Smooth muscle cell (in vitro differentiated cells): Measurements from ENCODE around the gene CNTNAP3B. TPM values are rescaled to one million over a fixed set of nuclear protein-coding genes. Genes with fewer than 3 reads are reported as not detected.
"Not testable (repeated sequence)": the region's sequence is repeated elsewhere in the genome, so short reads cannot be mapped to it uniquely, and the experiment has no call there.

Source experiments
- DNase-seq: peaks from one replicate; lab custom pipeline; 2025; ENCODE audit not compliant: unreplicated experiment; lab: John Stamatoyannopoulos, UW
- H2AFZ ChIP-seq: fragments of 200-600 bp; sonication (generic); 2 replicates; pipeline ENCODE4 v1.6.0; 2016; ENCODE audit warnings: antibody characterized with exemption, low read depth, mild to moderate bottlenecking
- H3F3A ChIP-seq: fragments of 200-600 bp; sonication (generic); 2 replicates; pipeline ENCODE4 v1.6.0; 2017; ENCODE audit warnings: antibody characterized with exemption, low read depth
- H3K27ac ChIP-seq: fragments of 200-600 bp; sonication (generic); 2 replicates; pipeline ENCODE4 v1.5.1; 2016; ENCODE audit warnings: low read depth, mild to moderate bottlenecking
- H3K27me3 ChIP-seq: fragments of 200-600 bp; sonication (generic); 2 replicates; pipeline ENCODE4 v1.6.1; 2016; ENCODE audit warnings: low read depth, mild to moderate bottlenecking
- H3K36me3 ChIP-seq: fragments of 200-600 bp; sonication (generic); 2 replicates; pipeline ENCODE4 v1.5.1; 2016; ENCODE audit warnings: low read depth
- H3K4me1 ChIP-seq: fragments of 200-600 bp; sonication (generic); 2 replicates; pipeline ENCODE4 v1.5.1; 2016; ENCODE audit warnings: low read depth
- H3K4me2 ChIP-seq: fragments of 200-600 bp; sonication (generic); 2 replicates; pipeline ENCODE4 v1.6.0; 2016; ENCODE audit warnings: mild to moderate bottlenecking
- H3K4me3 ChIP-seq: fragments of 200-600 bp; sonication (generic); 2 replicates; pipeline ENCODE4 v1.5.1; 2016; ENCODE audit warnings: mild to moderate bottlenecking
- H3K79me2 ChIP-seq: fragments of 200-600 bp; sonication (generic); 2 replicates; pipeline ENCODE4 v1.6.0; 2016; ENCODE audit warnings: low read depth, mild to moderate bottlenecking
- H3K9ac ChIP-seq: fragments of 200-600 bp; sonication (generic); 2 replicates; pipeline ENCODE4 v1.6.0; 2016; ENCODE audit warnings: low read depth
- H3K9me3 ChIP-seq: fragments of 200-600 bp; sonication (generic); replicated peaks from 2 replicates; pipeline ENCODE4 v1.5.1; 2016; ENCODE audit warnings: low read depth
- H4K20me1 ChIP-seq: fragments of 200-600 bp; sonication (generic); 2 replicates; pipeline ENCODE4 v1.6.0; 2016; ENCODE audit warnings: low read depth
- WGBS: methylation state at CpG from one replicate; pipeline ENCODE4 v1.1.7; 2016; ENCODE audit warnings: low lambda C conversion rate; 5-methylcytosine and 5-hydroxymethylcytosine counted together
- polyA plus RNA-seq: library from polyadenylated mRNA; unstranded; fragments of >200 nt; fragmentation: Nextera tagmentation; extraction: Ambion mirVana; gene quantifications from 2 replicates; pipeline ENCODE4 v1.2.1, GENCODE V29; 2016
- total RNA-seq: library from RNA; depleted of rRNA; stranded (reverse); fragments of >200 nt; gene quantifications from 2 replicates; pipeline ENCODE4 v1.2.3, GENCODE V29; 2014

Gene CNTNAP3B
- total and polyA plus RNA-seq, 2 experiments from 2014 or later, result 2.4 to 2.5 TPM

DNA sequence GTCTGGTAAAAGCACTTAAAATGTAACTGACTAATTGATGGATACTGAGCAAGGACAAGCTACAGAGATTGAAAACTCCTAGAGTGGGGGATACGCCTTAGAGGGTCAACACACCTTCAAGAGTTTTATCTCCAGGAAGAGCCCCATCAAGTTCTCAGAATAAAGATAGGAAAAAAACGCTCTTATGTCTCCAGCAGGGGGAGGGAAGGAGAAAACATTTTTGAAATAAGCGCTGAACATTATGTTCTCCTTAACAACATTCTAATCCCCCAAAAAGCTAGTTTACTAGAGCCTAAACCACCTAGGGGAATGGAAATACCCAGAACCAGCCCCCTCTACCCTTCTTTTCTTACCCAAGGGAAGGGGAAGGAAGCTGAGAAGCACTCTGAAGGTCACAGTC lies 187.5 kb downstream of the CNTNAP3B start:
- H3K4me2 ChIP-seq, H3K9me3 ChIP-seq, DNase-seq, H4K20me1 ChIP-seq, H3K9ac ChIP-seq, H3K4me1 ChIP-seq, H3K36me3 ChIP-seq, H3K79me2 ChIP-seq, H2AFZ ChIP-seq, H3K27ac ChIP-seq, H3F3A ChIP-seq, H3K4me3 ChIP-seq, H3K27me3 ChIP-seq: not testable (repeated sequence)
- WGBS, result 79% methylated on average over 3 of the region's 3 CpGs

DNA sequence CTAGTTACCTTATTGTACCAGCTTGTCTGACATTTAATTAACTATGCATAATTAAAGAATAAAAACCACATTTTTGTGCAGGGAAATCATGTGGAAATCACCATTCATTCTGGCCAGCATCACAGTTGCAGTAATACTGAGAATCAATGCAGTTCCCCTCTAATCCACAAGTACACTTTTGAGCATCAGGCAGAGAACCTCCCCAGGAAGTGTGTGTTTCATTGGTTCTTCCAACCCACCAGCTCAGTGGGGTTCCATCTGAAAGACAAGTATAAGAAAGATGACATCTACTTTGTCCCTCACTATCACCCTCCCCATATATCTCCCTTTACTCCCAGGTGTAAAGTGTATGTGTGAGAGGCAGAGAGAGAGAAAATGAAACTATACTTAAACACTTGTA lies 191.1 kb downstream of the CNTNAP3B start:
- not testable (repeated sequence) for DNase-seq, H3F3A ChIP-seq

DNA sequence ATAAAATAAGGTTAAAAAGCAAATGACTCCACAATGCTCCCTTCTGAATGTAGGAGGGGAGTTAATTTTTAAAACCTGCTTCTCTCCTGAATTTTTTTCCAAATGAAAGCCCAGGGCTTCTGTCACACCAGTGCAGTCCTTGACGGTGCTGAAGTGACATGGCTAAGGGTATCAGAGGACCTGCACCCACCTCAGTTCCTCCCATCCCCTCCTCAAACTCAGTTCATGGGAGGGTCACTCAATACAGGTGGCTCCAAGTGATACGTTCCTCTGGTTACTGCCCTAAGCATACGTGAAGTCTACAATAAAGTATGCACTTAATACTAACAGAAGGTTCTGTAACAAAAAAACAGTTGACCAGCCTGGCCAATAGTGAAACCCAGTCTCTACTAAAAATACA lies 193.5 kb downstream of the CNTNAP3B start:
- H2AFZ ChIP-seq, H3K4me3 ChIP-seq, H3K27me3 ChIP-seq, H3K36me3 ChIP-seq, H3K4me1 ChIP-seq, H3F3A ChIP-seq, H4K20me1 ChIP-seq, H3K27ac ChIP-seq, H3K79me2 ChIP-seq, DNase-seq, H3K4me2 ChIP-seq, H3K9ac ChIP-seq, H3K9me3 ChIP-seq: not testable (repeated sequence)
- WGBS, result 76% methylated on average over 3 of the region's 3 CpGs

More for the DNA sequence above, 191.1 kb downstream of the CNTNAP3B start:
- not testable (repeated sequence) for H3K36me3 ChIP-seq, H3K4me1 ChIP-seq, H3K9me3 ChIP-seq, H3K27me3 ChIP-seq, H3K27ac ChIP-seq, H3K79me2 ChIP-seq, H3K9ac ChIP-seq, H2AFZ ChIP-seq, H3K4me3 ChIP-seq, H3K4me2 ChIP-seq, H4K20me1 ChIP-seq

DNA sequence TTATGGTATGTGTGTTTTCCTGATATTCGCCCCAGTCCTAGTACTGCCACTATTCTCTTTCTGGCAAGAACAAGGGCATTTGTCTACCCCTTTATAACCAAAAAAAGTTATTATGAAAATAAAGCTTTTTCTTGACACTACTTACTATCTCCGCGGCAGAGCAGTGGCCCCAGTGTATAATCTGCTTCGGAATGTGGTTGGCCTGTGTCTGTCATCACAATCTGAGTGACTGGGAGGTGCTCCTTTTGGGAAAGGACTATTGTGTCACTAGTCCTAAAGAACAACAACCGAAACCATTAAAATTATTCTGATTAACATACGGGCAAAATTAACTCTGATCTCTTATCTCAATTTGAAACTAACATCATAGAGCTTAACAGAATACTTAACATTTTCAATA lies 200.1 kb downstream of the CNTNAP3B start:
- 67% methylated on average over 5 of the region's 6 CpGs for WGBS
- not testable (repeated sequence) for H3K4me3 ChIP-seq, H3K79me2 ChIP-seq, H3K27ac ChIP-seq, H4K20me1 ChIP-seq, H3K9ac ChIP-seq, H3K9me3 ChIP-seq, H3K36me3 ChIP-seq, H3K27me3 ChIP-seq, DNase-seq, H3K4me1 ChIP-seq, H3K4me2 ChIP-seq, H3F3A ChIP-seq, H2AFZ ChIP-seq

DNA sequence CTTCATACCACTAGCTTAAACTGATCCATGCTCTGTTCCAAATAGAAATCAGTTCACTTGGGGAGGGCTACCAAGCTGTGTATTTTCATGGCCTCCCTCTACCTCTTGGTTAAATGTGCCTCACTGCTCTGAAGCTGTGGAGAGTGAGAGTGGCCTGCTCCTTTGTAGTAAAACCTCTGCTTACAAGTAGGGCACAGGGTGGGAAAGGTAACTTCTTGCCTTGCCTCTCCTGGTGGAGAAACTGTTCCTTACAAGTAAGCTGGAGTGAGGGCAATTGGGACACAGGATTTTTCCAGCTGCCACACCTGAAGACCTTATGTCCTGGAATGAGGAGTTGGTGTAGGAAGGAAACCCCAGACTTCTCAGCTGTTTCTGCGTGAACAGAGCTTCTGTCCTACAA lies 211.9 kb downstream of the CNTNAP3B start:
- not testable (repeated sequence) for H3K4me3 ChIP-seq, H3K9ac ChIP-seq, H3K4me1 ChIP-seq, H4K20me1 ChIP-seq, H2AFZ ChIP-seq, H3F3A ChIP-seq, H3K27ac ChIP-seq, H3K4me2 ChIP-seq, H3K27me3 ChIP-seq, H3K9me3 ChIP-seq, H3K79me2 ChIP-seq, DNase-seq, H3K36me3 ChIP-seq
- 45% methylated on average over 1 of the region's 1 CpG for WGBS

DNA sequence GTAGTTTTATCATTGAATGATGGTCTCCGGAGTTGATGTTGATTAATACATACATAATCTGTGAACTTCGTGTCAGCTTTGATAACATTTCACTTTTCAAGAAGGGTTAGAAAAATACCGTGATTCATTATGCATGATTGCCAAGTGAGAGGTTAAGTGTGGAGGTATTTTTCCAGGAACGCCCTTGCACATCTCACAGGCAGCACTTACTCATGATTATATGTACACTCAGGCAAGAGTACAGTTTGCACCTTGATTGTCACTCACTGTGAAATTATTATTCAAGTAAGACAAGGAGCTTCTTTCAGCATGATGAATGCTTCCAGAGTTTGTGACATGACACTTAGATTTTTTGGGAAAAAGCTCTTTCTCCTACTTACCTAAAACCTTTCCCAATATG lies 223.7 kb downstream of the CNTNAP3B start:
- H4K20me1 ChIP-seq, H3K4me1 ChIP-seq, H3K4me2 ChIP-seq, H3K9me3 ChIP-seq, DNase-seq, H3K27me3 ChIP-seq, H3K4me3 ChIP-seq, H3K36me3 ChIP-seq, H2AFZ ChIP-seq, H3K79me2 ChIP-seq, H3F3A ChIP-seq, H3K9ac ChIP-seq, H3K27ac ChIP-seq: not testable (repeated sequence)
- no CpG with 5 or more reads among the region's 4 CpGs for WGBS

DNA sequence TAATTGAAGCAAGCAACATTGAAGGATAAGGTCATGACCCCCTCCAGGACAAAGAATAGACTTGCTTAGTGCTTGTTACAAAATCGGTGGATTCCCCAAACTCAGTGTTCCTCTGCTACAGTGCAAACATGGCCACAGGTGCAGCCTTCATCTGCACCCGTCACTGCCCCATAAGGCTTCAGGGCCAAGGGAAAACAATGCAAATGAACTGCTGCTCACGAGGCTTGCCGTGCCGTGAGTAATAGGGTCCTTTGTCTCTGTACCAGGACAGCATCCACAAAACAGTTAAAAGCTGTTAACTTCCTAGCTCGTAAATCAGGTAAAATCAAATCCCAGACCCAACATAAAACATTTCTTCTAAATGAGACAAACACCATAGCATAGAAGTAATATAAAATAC lies 226.5 kb downstream of the CNTNAP3B start:
- H3K36me3 ChIP-seq, H3K4me1 ChIP-seq, H3K4me3 ChIP-seq, H3K79me2 ChIP-seq, H3K9me3 ChIP-seq, H3F3A ChIP-seq, H3K27me3 ChIP-seq, H3K4me2 ChIP-seq, H3K9ac ChIP-seq, H4K20me1 ChIP-seq, DNase-seq, H3K27ac ChIP-seq, H2AFZ ChIP-seq: not testable (repeated sequence)
- WGBS, result no CpG with 5 or more reads among the region's 6 CpGs

DNA sequence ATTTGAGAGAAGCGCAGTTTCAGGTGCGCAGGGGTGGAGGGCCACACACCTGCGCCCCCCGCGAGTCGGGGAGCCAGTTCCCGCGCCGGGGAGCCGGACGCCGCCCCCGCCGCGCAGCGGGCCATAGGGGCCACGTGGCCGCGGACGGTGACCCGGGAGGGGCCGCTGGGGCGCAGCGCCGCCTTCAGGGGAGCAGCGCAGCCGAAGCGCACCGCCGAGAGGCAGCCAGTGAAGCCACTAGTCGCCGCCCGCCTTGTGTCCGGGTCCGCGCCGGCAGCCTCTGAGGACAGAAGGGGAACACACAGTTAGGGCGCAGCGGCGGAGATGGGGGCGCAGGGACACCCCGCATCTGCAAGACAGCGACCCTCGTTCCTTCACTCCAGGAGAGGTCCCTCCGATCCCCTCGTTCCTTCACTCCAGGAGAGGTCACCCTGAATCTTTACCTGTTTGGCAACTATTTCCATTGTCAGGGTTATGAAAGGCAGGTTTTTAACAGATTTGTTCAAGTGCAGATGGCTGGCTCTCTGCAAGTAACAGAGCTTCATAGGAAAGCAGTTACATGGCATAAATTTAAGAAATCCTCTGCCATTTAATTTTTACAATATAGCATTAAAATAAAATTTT lies 230.4 kb downstream of the CNTNAP3B start:
- WGBS, result no CpG with 5 or more reads among the region's 46 CpGs
- not testable (repeated sequence) for H3K9me3 ChIP-seq, H3K79me2 ChIP-seq, H3K36me3 ChIP-seq, H4K20me1 ChIP-seq, DNase-seq, H3K4me2 ChIP-seq, H3K27ac ChIP-seq, H3K4me3 ChIP-seq, H3K4me1 ChIP-seq, H2AFZ ChIP-seq, H3K9ac ChIP-seq, H3F3A ChIP-seq, H3K27me3 ChIP-seq

DNA sequence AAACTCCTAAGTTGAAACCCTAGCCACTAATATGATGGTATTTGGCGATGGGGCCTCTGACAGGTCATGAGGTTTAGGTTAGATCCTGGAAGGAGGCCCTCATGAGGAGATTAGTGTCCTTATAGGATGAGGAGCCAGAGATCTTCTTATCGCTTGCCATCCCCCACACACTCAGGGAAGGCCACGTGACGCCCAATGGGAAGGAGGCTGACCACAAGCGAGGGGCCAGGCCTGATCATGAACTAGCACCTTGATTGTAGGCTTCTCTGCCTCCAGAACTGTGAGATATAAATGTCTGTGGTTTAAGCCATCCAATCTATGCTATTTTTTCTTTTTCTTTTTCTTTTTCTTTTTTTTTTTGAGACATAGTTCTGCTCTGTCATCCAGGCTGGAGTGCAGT lies 254.7 kb downstream of the CNTNAP3B start:
- WGBS, result no CpG with 5 or more reads among the region's 5 CpGs
- not testable (repeated sequence) for H3K9me3 ChIP-seq, H3K9ac ChIP-seq, H2AFZ ChIP-seq, H3K4me1 ChIP-seq, H3K79me2 ChIP-seq, H3K4me3 ChIP-seq, H3K36me3 ChIP-seq, H3K27me3 ChIP-seq, H4K20me1 ChIP-seq, DNase-seq, H3K27ac ChIP-seq, H3K4me2 ChIP-seq, H3F3A ChIP-seq
